NB4 (cell line): ENCODE measurements around the gene SERPINE2.

ENCODE experiments used
- DNase-seq: peaks from one replicate; pipeline ENCODE4 v3.0.0; 2010; ENCODE audit warnings: low read depth
- H3K4me3 ChIP-seq: one replicate; pipeline ENCODE4 v1.5.1; 2011; ENCODE audit warnings: mild to moderate bottlenecking, low read depth, low read length, moderate library complexity
- MYC ChIP-seq: IDR thresholded peaks from 2 replicates; pipeline ENCODE4 v1.6.1; 2011; ENCODE audit warnings: low read depth, low read length
- POLR2A ChIP-seq: IDR thresholded peaks from 2 replicates; pipeline ENCODE4 v1.6.1; 2011; ENCODE audit warnings: mild to moderate bottlenecking; ENCODE audit not compliant: insufficient read length; ENCODE audit errors: extremely low read depth
- TF ChIP-seq, protein P1 (sequence below): IDR thresholded peaks from one replicate; pipeline ENCODE4 v1.5.1; 2012; ENCODE audit warnings: low read depth, low read length
- TF ChIP-seq, protein P2 (sequence below): IDR thresholded peaks from 2 replicates; pipeline ENCODE4 v1.6.1; 2011; ENCODE audit warnings: low read depth, low read length

The SERPINE2 gene

DNA sequence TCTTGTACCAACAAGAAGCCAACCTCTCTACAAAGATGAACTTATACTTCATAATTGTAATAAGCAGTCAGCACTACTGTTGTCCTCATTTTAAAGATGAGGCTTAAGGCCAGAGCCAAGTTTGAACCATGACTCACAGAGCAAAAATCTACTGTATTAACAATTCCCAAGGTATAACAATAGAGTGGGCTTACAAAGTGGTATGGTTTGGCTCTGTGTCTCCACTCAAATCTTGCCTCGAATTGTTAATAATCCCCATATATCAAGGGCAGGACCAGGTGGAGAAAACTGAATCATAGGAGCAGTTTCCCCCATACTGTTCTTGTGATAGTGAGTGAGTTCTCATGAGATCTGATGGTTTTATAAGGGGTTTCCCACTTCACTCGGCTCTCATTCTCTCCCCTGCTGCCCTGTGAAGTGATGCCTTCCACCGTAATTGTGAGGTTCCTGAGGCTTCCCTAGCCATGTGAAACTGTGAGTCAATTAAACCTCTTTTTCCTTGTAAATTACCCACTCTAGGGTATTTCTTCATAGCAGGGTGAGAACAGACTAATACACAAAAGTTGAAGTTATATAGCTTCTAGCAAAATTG lies 62.4 kb downstream of the SERPINE2 start:
- no peak overlapping the region for H3K4me3 ChIP-seq
- DNase-seq, result no peak
- no peak for TF ChIP-seq POLR2A
- TF ChIP-seq, protein P1, sequence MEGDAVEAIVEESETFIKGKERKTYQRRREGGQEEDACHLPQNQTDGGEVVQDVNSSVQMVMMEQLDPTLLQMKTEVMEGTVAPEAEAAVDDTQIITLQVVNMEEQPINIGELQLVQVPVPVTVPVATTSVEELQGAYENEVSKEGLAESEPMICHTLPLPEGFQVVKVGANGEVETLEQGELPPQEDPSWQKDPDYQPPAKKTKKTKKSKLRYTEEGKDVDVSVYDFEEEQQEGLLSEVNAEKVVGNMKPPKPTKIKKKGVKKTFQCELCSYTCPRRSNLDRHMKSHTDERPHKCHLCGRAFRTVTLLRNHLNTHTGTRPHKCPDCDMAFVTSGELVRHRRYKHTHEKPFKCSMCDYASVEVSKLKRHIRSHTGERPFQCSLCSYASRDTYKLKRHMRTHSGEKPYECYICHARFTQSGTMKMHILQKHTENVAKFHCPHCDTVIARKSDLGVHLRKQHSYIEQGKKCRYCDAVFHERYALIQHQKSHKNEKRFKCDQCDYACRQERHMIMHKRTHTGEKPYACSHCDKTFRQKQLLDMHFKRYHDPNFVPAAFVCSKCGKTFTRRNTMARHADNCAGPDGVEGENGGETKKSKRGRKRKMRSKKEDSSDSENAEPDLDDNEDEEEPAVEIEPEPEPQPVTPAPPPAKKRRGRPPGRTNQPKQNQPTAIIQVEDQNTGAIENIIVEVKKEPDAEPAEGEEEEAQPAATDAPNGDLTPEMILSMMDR, result no peak
- TF ChIP-seq, protein P2, sequence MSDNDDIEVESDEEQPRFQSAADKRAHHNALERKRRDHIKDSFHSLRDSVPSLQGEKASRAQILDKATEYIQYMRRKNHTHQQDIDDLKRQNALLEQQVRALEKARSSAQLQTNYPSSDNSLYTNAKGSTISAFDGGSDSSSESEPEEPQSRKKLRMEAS, result no peak
- TF ChIP-seq MYC, result no peak

DNA sequence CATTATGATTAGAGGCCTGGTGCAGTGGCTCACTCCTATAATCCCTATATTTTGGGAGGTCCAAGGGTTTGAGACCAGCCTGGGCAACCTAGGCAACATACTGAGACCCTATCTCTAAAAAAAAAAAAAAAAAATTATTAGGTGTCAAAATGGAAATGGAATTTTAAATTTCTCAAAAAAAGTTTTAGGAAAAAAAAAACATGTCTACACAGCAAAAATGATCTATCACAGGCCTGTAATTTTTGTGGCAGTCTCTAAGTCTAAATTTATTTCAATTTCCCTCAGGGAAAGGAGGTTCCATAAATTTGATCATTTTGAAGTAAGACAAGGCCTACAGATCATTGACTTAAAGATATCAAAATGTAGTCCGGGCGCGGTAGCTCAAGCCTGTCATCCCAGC lies 65.5 kb downstream of the SERPINE2 start:
- TF ChIP-seq MYC (no peak), POLR2A (no peak)
- TF ChIP-seq, protein P2, result no peak
- TF ChIP-seq, protein P1, result no peak
- no peak overlapping the region for H3K4me3 ChIP-seq
- DNase-seq, result no peak

DNA sequence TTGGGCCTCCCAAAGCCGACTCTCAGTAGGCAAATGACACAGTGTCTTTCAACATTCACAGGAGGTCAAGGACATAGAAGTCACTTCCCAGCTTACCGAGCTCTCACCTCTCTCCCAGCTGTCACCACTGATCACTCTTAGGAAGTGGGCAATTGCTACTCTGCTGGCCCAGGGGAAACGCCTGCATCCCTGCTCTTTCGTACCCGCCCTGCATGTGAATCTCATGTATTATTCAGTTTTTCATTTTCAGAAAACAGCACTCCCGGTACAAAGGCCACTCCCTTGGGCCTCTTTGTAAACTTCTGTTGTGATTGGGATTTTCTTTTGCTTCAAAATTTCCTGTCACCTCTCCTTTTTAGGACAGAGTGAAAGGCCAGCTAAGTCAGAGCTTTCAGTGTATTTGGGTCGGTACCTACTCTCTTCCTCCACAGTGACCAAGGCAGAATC lies 66.4 kb downstream of the SERPINE2 start:
- DNase-seq, result no peak
- no peak overlapping the region for H3K4me3 ChIP-seq
- TF ChIP-seq POLR2A (no peak), MYC (no peak)
- TF ChIP-seq, protein P2, result no peak
- TF ChIP-seq, protein P1, result no peak

DNA sequence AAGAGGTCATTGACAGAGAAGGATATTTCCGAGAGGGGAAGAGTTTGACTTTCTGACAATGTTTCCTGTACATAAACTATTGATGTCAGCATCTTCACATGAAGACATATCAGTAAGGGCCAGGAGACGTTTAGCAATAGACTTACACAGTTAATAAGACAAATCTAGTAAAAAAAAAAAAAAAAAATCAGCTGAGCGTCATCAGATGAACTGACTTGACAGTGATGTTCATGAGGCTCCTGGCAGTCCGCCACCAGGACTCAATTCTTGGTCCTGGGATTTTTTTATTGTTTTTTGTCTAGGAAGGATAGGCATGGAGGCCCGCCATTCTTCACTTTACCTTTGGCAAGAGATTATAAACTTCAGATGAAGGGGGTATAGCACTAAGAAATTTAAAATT lies 67.4 kb downstream of the SERPINE2 start:
- TF ChIP-seq POLR2A (no peak), MYC (no peak)
- TF ChIP-seq, protein P1, result no peak
- TF ChIP-seq, protein P2, result no peak
- H3K4me3 ChIP-seq, result no peak overlapping the region
- no peak for DNase-seq

DNA sequence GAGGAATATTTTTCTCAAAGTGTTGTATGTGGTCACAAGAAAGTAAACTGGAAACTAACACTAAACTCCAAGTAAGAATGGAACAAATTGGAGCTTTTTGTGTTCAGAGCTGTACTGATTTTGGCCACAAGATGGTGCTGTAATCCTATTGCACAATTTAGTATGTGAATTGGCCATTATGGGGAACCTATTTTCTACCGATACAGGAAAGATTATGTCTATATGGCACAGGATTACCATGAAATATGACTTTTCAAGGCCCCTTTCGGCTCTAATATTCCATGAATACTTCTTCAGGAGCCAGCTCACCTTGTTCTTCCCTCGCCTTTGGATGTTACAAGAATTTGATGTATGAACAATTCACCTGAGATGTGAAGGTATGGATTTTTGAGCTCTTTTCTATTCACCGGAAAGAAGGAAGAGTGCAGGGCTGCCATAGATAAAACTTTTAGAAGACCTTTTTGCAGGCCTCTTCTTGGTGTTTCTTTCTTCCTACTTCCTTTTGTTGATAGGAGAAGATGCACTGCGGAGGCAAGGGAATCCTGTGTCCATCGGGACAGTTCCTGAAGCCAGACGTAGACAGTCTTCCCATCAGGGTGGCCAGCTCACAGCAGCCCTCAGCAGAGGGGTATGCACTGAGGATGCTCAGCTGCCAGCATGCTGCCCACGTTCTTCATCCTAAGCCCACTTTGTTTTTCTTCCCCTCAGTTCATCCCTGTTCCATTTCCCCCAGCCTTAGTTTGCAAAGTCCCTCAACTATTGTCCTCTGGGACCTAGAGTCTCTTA lies 68.5 kb downstream of the SERPINE2 start:
- TF ChIP-seq MYC, result no peak
- TF ChIP-seq, protein P1, result peak; percentile 83
- H3K4me3 ChIP-seq, result no peak overlapping the region
- DNase-seq, result peak; percentile 74
